NCI-H1092 treated with DMSO at 0.1 percent for 48 hours (cell line): ENCODE measurements around the gene SAPCD1.
"Not testable (repeated sequence)": the region's sequence is repeated elsewhere in the genome, so short reads cannot be mapped to it uniquely, and the experiment has no call there.

ENCODE experiments used
- DNase-seq: peaks from one replicate; lab custom pipeline; 2025; lab: John Stamatoyannopoulos, UW

The SAPCD1 gene

DNA sequence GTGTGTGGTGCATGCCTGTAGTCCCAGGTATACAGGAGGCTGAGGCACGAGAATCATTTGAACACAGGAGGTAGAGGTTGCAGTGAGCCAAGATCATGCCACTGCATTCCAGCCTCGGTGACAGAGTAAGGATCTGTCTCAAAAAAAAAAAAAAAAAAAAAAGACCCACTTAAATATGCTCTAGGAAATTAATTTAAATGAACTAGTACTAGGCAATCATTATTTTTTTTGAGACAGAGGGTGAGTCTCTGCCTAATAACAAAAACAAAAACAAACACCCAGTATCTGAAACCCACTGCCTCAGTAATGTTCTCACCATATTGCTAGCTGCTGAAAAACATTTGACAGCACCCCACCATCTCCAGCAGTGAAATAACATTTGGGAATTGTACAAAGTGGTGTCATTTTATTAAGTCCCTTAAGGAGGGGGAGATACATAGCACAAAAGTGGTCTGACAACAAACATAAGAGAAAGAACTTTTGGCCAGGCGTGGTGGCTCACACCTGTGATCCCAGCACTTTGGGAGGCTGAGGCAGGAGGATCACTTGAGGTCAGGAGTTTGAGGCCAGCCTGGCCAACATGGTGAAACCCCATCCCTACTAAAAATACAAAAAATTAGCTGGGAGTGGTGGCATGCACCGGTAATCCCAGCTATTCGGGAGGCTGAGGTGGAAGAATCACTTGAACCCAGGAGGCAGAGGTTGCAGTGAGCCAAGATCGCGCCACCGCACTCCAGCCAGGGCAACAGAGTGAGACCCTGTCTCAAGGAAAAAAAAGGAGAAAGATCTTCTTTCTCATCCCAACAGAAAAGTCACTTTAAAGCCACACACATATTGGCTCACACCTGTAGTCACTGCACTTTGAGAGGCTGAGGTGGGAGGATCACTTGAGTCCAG is 38.8 kb downstream of the SAPCD1 start:
- not testable (repeated sequence) for DNase-seq

DNA sequence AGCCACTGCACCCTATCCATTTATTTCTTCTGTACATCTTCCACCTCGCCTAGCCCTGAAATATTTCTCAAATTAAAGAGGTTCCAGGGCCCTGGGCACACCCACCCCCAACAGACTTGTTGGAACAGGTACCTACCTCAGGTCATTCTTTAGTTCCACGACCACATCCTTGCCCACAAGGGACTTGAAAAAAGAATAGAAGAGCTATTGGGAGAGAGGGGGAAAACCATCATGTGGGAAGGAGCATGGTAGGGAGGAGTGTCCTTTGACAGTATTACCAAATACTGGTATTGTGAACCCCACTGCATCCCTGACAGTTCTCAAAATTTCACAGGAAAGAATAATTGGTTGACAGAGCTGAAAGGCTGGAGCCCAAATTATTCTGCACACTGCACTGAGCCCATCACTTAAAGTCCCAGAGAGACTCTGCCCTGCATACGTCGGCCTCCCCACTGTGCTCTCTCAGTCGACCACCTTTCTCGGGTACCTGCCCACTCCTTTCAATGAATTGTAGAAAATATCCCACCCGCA is 43.5 kb downstream of the SAPCD1 start:
- no peak for DNase-seq

DNA sequence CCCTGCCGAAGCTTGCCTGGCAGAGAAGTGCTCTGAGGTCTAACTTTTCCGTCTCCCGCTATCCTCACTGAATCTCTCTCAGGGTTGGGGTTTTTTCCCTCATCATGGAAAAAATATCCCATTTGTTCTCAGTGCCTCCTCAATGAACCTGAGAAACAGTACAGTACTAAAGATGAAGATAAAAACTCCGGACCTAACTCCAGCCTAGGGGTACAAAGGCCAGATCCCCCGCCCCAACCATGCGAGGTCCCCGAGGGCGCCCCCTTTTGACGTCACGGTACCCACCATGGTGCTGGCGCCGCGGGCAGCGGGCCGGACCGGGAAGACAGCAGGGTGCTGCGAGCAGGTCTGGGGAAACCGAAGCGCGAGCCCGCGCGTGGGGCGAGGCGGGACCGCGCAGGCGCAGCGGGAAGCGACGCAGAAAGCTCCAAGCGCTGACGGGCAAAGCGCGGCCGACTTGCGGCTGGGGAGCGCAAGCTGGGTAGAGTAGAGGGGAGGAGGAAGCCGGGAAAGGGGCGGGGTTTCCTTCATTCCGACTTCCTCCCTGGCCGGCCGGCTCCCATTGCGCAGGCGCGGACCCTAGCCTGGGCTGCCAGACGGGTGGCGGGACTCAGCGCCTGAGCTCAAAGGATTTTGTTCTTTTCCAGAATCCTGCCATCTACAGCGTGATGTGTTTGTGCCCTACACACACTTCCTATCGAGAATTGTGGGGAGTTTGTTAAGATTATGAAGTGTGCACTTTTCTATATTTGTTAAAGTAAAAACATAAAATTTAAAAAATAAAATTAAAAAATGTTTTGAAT is 44.2 kb downstream of the SAPCD1 start, which contains the start of gene LSM2:
Gene LSM2 (minus strand): TSS at position 497 of the 803 bp plus-strand sequence. CDS start 209 bp downstream, at position 288.
- peak; percentile 91 for DNase-seq

DNA sequence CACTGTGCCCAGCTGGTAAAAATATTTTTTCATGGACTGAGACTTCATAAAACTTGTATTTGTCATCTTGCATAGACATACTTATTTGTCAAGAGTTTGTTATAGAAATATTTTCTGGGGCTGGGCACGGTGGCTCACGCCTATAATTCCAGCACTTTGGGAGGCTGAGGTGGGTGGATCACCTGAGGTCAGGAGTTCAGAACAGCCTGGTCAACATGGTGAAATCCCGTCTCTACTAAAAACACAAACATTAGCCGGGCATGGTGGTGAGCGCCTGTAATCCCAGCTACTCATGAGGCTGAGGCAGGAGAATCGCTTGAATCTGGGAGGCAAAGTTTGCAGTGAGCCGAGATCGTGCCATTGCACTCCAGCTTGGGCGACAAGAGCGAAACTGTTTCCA is 46.1 kb downstream of the SAPCD1 start:
- not testable (repeated sequence) for DNase-seq

DNA sequence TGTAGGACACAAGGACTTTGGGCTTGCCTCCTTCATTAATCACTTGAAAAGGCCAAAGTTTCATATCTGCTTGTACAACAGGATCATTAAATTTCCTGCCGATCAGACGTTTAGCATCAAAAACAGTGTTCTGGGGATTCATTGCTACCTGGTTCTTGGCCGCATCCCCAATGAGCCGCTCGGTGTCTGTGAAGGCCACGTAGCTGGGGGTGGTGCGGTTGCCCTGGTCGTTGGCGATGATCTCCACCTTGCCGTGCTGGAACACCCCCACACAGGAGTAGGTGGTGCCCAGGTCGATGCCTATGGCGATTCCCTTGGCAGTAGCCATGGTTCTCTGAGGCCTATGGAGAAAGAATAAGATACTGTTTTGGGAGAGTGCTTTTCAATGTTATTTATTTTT is 49.2 kb downstream of the SAPCD1 start:
- DNase-seq: no peak

DNA sequence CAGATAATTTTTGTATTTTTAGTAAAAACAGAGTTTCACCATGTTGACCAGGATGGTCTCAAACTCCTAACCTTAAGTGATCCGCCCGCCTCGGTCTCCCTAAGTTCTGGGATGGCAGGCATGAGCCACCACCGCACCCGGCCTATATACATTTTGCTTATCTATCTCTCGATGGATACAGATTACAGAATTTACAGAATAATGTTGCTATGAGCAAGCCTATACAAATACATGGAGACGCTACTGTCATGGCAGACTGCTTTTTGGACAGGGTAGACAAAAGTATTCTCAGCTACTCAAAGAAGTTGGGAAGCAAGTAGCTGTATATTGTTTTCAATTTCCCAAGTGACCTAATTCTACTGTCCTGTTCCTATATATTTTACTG is 51.0 kb downstream of the SAPCD1 start:
- no peak for DNase-seq
